Osteocyte (in vitro differentiated cells): ENCODE measurements around the gene KDM2B. TPM values are rescaled to one million over a fixed set of nuclear protein-coding genes. Genes with fewer than 3 reads are reported as not detected.
"Not testable (repeated sequence)": the region's sequence is repeated elsewhere in the genome, so short reads cannot be mapped to it uniquely, and the experiment has no call there.

ENCODE experiments used
- DNase-seq: peaks from one replicate; pipeline ENCODE4 v3.0.0; 2021; ENCODE audit warnings: mixed read lengths; ENCODE audit not compliant: unreplicated experiment; ENCODE audit errors: extremely low spot score
- H3K27ac Mint-ChIP-seq: one replicate; pipeline ENCODE4 v1.8.0; 2021; ENCODE audit warnings: mild to moderate bottlenecking, mixed read lengths; ENCODE audit not compliant: unreplicated experiment
- H3K27me3 Mint-ChIP-seq: one replicate; pipeline ENCODE4 v1.8.0; 2021; ENCODE audit warnings: mixed read lengths; ENCODE audit not compliant: unreplicated experiment
- H3K36me3 Mint-ChIP-seq: one replicate; pipeline ENCODE4 v1.8.0; 2021; ENCODE audit warnings: mixed read lengths; ENCODE audit not compliant: unreplicated experiment
- H3K4me1 Mint-ChIP-seq: one replicate; pipeline ENCODE4 v1.8.0; 2021; ENCODE audit warnings: mixed read lengths; ENCODE audit not compliant: unreplicated experiment
- H3K4me3 Mint-ChIP-seq: one replicate; pipeline ENCODE4 v1.8.0; 2021; ENCODE audit warnings: mild to moderate bottlenecking, moderate library complexity, mixed read lengths; ENCODE audit not compliant: unreplicated experiment
- H3K9me3 Mint-ChIP-seq: one replicate; pipeline ENCODE4 v1.8.0; 2021; ENCODE audit warnings: mixed read lengths; ENCODE audit not compliant: unreplicated experiment
- total RNA-seq: library from RNA; stranded (reverse); gene quantifications from 2 replicates; pipeline ENCODE4 v1.2.1, GENCODE V29; 2021
- TF ChIP-seq, protein P1 (sequence below): fragments of 200-600 bp; sonication (generic); IDR thresholded peaks from 2 replicates; pipeline ENCODE4 v1.5.0; 2021; ENCODE audit warnings: antibody characterized with exemption, mild to moderate bottlenecking, moderate library complexity

Gene KDM2B
- total RNA-seq, 1 donor from 2014 or later: 31.9 TPM

DNA sequence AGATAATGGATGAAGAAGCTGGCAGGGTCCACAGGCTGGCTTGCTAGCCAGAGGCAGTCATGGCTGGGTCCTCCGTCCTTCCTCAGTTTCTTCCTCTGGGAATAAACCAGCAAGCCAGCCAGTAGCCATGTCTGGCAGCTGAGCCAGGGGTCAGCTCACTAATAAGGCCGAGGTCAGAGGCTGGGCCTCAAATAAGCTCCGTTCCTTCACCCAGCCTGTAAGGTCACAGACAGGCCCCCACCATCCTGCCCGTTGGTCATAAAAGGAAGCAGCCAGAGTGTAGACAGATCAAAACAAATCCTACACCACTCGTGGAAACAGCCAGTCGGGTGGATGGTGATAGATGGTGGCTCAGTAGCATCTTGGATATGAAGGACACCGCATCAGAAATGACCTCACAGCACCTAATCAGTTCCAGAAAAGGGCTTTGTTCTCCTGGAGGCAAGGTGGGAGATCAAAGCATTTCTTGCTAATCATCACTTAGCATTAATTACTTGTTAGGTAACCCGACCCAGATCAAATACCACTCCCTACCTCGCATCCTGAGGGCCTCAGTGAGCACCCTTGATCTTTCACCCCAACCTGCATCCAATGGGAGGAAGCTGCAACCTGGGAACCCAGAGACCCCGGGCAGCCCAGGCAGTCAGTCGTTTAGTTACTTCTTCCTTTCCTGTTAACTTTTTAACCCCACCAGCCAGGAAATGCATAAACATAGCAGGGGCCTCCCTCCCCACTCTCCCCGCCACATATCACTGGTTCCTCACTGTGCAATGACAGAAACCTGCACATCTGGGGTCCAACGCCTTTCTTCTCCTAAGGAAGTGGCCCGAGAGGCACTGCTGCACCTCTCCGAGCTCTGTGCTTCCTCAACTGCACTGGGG lies 90.2 kb downstream of the KDM2B start:
- TF ChIP-seq, protein P1, sequence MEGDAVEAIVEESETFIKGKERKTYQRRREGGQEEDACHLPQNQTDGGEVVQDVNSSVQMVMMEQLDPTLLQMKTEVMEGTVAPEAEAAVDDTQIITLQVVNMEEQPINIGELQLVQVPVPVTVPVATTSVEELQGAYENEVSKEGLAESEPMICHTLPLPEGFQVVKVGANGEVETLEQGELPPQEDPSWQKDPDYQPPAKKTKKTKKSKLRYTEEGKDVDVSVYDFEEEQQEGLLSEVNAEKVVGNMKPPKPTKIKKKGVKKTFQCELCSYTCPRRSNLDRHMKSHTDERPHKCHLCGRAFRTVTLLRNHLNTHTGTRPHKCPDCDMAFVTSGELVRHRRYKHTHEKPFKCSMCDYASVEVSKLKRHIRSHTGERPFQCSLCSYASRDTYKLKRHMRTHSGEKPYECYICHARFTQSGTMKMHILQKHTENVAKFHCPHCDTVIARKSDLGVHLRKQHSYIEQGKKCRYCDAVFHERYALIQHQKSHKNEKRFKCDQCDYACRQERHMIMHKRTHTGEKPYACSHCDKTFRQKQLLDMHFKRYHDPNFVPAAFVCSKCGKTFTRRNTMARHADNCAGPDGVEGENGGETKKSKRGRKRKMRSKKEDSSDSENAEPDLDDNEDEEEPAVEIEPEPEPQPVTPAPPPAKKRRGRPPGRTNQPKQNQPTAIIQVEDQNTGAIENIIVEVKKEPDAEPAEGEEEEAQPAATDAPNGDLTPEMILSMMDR: no peak
- DNase-seq: no peak
- H3K4me1 Mint-ChIP-seq: no peaks in the 10 kb centered on the region
- no peak overlapping the region for H3K4me3 Mint-ChIP-seq
- peaks cover 6% of the 10 kb centered on the region for H3K36me3 Mint-ChIP-seq
- H3K27ac Mint-ChIP-seq: no peak overlapping the region
- H3K27me3 Mint-ChIP-seq: no peaks in the 10 kb centered on the region
- H3K9me3 Mint-ChIP-seq: no peaks in the 10 kb centered on the region

GRCh38 chr12:121489874-121490273 lies 90.9 kb downstream of the KDM2B start:
- H3K4me3 Mint-ChIP-seq: no peak overlapping the region
- no peaks in the 10 kb centered on the region for H3K27me3 Mint-ChIP-seq
- H3K4me1 Mint-ChIP-seq: no peaks in the 10 kb centered on the region
- peaks cover 6% of the 10 kb centered on the region for H3K36me3 Mint-ChIP-seq
- no peak for DNase-seq
- TF ChIP-seq, protein P1: no peak
- no peak overlapping the region for H3K27ac Mint-ChIP-seq
- H3K9me3 Mint-ChIP-seq: no peaks in the 10 kb centered on the region

DNA sequence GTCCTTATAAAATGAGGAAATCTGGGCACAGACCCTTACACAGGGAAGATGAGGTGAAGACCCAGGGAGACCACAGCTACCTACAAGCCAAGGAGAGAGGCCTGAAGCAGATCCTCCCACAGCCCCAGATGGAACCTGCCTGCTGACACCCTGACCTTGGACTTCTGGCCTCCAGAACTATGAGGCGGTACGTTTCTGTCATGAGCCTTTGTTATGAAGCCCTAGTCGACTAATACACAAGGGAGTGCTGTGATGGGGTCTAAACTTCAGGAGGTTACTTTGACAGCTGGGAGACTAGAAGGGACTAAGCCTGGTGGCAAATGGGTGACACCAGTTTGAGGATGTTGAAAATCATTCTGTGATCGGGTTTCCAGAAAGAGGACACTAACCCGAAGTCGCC lies 95.9 kb downstream of the KDM2B start:
- DNase-seq: no peak
- TF ChIP-seq, protein P1: no peak

DNA sequence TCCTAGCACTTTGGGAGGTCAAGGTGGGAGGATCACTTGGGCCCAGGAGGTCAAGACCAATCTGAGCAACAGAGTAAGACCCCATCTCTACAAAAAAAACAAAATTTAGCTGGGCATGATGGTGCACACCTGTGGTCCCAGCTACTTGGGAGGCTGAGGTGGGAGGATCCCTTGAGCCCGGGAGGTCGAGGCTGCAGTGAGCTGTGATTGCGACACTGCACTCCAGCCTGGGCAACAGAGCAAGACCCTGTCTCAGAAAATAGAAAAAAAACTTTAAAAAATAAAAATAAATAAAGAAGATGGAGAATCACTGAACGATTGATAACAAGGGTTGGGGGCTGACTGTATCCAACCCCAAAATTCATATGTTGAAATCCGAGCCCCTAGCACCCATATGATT lies 96.3 kb downstream of the KDM2B start:
- H3K9me3 Mint-ChIP-seq, H3K4me1 Mint-ChIP-seq, DNase-seq, H3K27me3 Mint-ChIP-seq, H3K36me3 Mint-ChIP-seq, H3K4me3 Mint-ChIP-seq, H3K27ac Mint-ChIP-seq: not testable (repeated sequence)

More for the DNA sequence above, 95.9 kb downstream of the KDM2B start:
- Mint-ChIP-seq H3K36me3 (peaks cover 5% of the 10 kb centered on the region), H3K4me1 (no peaks in the 10 kb centered on the region), H3K4me3 (no peak overlapping the region), H3K27me3 (no peaks in the 10 kb centered on the region), H3K9me3 (no peaks in the 10 kb centered on the region), H3K27ac (no peak overlapping the region)

- no peak overlapping the region for H3K27ac Mint-ChIP-seq
- H3K9me3 Mint-ChIP-seq: no peaks in the 10 kb centered on the region
- no peak overlapping the region for H3K4me3 Mint-ChIP-seq
- no peaks in the 10 kb centered on the region for H3K4me1 Mint-ChIP-seq
- TF ChIP-seq, protein P1: no peak
- no peak for DNase-seq
- H3K27me3 Mint-ChIP-seq: no peaks in the 10 kb centered on the region
- H3K36me3 Mint-ChIP-seq: peaks cover 7% of the 10 kb centered on the region
Observed at GRCh38 chr12:121483949-121484348, 96.9 kb downstream of the KDM2B start.
